ENCODE results near the gene SP8. TPM values are rescaled to one million over a fixed set of nuclear protein-coding genes. Genes with fewer than 3 reads are reported as not detected.

Gene SP8
- total and polyA plus RNA-seq, 11 donors = not detected

DNA sequence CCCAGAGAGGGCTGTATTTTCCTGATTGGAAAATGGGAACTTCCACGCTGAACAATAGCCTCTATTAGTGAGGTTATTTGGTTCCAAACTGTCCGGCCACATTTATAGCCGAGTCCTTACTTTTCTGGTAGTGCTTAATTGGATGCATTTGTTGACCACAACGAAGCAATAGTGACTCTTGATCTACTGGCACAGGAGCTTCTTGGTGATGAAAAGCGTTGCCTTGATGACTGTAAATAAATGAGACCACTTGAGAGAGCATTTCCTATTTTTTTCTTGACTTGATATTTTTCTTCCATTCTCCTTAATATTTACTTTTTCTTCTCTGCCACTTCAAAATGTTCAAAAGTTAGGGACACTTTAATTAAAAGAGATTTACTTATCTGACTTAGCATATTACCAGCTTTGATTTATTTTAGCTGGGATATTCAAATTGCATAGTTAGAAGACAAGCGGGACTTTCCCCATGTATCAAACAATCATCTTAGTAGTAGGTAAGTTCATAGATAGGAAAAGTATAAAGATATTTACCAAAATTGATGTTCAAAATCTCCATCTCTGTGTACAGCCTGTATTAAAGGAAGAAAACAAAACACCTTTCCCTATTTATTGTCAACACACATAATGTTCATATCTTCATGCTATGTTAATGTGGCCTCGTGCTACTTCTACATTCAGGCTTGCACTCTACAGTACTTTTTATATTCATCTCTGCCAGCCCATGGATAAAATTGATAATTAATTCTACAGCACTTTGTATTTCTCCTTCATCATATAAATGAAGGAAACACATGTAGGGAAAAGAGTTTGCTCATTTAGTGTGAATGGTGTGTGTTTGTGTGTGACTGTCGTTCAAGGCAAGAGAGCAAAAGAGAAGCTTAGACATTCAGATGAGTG, 5.1 kb upstream of the SP8 start:
- Histone ChIP-seq H3K27ac (no peak overlapping the region), H3K4me3 (no peak overlapping the region), H3K4me1 (peaks cover 0 to 18% (median under 1%) of the 10 kb centered on the region in 12 donors), H3K27me3 (peaks cover 70 to 100% (median 99%) of the 10 kb centered on the region in 9 donors), H3K36me3 (no peaks in the 10 kb centered on the region), H3K9me3 (no peaks in the 10 kb centered on the region)
- WGBS, 4 donors = 8 to 10% (median 9%) methylated on average over 8 of the region's 8 CpGs
- TF ChIP-seq POLR2A (IDR thresholded peaks at IDR 0.05) = no peak
- TF ChIP-seq CTCF (IDR thresholded peaks at IDR 0.05) = no peak
- intact Hi-C loops (cut with DNase I) = no loop called here
- ATAC-seq = no peak
- DNase-seq = no peak

- intact Hi-C loops (cut with DNase I) = no loop called here
- 6 to 11% (median 10%) methylated on average over 5 of the region's 5 CpGs for WGBS, 4 donors
- no peak for TF ChIP-seq CTCF (IDR thresholded peaks at IDR 0.05)
- no peak for TF ChIP-seq POLR2A (IDR thresholded peaks at IDR 0.05)
- Histone ChIP-seq H3K4me1 (peaks cover 0 to 28% (median 12%) of the 10 kb centered on the region in 12 donors), H3K27me3 (peaks cover 70 to 100% (median 99%) of the 10 kb centered on the region in 9 donors), H3K36me3 (no peaks in the 10 kb centered on the region), H3K4me3 (no peak overlapping the region), H3K27ac (no peak overlapping the region), H3K9me3 (no peaks in the 10 kb centered on the region)
- DNase-seq (no peak), ATAC-seq (no peak)
Measured at GRCh38 chr7:20790375-20790774, 3.7 kb upstream of the SP8 start.

DNA sequence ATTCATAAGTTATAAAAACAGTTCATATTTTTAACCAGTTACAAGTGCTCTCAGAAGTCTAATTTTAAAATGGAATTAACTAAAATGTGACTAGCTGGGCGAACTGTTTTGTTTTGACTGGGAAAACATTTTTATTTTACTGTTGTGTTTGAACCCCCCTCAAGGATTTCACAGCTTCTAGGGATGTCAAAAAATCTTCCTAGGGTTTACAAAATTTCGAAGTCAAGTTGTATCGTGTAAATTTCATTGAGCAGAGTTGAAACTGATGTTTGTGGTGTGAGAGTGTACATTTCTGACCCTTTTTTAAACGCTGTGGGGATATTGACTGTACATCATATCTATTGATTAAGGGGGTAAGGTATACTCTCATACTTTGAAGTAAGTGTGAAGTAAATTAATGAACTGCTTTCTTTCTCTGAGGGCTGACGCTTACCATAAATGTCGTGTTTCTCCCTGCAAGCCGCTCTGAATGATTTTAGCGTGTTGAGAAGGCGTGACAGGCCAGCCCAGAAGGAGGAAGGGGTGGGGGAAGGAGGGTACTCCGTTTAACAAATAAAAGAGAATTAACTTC, 1.8 kb upstream of the SP8 start:
- intact Hi-C loops (cut with DNase I) = loop anchor here in 3 of 10 donors (10.0 kb wide), 2 partner anchors 466 to 716 kb away; no protein-coding TSS in a partner anchor
- Histone ChIP-seq H3K9me3 (no peaks in the 10 kb centered on the region), H3K27ac (no peak overlapping the region), H3K27me3 (peaks cover 70 to 100% (median 98%) of the 10 kb centered on the region in 9 donors), H3K4me3 (no peak overlapping the region), H3K4me1 (peaks cover 0 to 47% (median 18%) of the 10 kb centered on the region in 12 donors), H3K36me3 (no peaks in the 10 kb centered on the region)
- DNase-seq (no peak), ATAC-seq (no peak)
- TF ChIP-seq POLR2A (IDR thresholded peaks at IDR 0.05) (no peak), CTCF (IDR thresholded peaks at IDR 0.05) (no peak)
- WGBS, 4 donors = 10 to 12% (median 11%) methylated on average over 10 of the region's 10 CpGs

Measured in heart left ventricle (tissue), 16 donors.